Skeletal muscle satellite cell (primary cell): Measurements from ENCODE around the gene NSMCE4A. TPM values are rescaled to one million over a fixed set of nuclear protein-coding genes. Genes with fewer than 3 reads are reported as not detected.

Source experiments
- H3K27me3 ChIP-seq: 2 replicates; pipeline ENCODE4 v1.7.0; 2013; ENCODE audit warnings: low read length; ENCODE audit not compliant: control insufficient read depth, insufficient read depth
- H3K36me3 ChIP-seq: 2 replicates; pipeline ENCODE4 v1.7.0; 2013; ENCODE audit warnings: mild to moderate bottlenecking, control low read depth, low read length; ENCODE audit not compliant: insufficient read depth
- H3K4me1 ChIP-seq: 2 replicates; pipeline ENCODE4 v1.7.0; 2013; ENCODE audit warnings: low read length; ENCODE audit not compliant: control insufficient read depth, insufficient read depth
- H3K4me2 ChIP-seq: 2 replicates; pipeline ENCODE4 v1.7.0; 2013; ENCODE audit warnings: mild to moderate bottlenecking, low read length
- H3K4me3 ChIP-seq: 2 replicates; pipeline ENCODE4 v1.7.0; 2013; ENCODE audit warnings: low read length
- H3K9ac ChIP-seq: 2 replicates; pipeline ENCODE4 v1.7.0; 2013; ENCODE audit warnings: mild to moderate bottlenecking, low read depth, low read length, moderate library complexity
- H3K9me3 ChIP-seq: replicated peaks from 2 replicates; pipeline ENCODE4 v1.7.0; 2013; ENCODE audit warnings: mild to moderate bottlenecking, control low read depth, low read length
- small RNA-seq: library from RNA; depleted of rRNA; stranded (forward); fragments of <200 nt; gene quantifications from one replicate; pipeline ENCODE3, GENCODE V24; 2012

Gene NSMCE4A

DNA sequence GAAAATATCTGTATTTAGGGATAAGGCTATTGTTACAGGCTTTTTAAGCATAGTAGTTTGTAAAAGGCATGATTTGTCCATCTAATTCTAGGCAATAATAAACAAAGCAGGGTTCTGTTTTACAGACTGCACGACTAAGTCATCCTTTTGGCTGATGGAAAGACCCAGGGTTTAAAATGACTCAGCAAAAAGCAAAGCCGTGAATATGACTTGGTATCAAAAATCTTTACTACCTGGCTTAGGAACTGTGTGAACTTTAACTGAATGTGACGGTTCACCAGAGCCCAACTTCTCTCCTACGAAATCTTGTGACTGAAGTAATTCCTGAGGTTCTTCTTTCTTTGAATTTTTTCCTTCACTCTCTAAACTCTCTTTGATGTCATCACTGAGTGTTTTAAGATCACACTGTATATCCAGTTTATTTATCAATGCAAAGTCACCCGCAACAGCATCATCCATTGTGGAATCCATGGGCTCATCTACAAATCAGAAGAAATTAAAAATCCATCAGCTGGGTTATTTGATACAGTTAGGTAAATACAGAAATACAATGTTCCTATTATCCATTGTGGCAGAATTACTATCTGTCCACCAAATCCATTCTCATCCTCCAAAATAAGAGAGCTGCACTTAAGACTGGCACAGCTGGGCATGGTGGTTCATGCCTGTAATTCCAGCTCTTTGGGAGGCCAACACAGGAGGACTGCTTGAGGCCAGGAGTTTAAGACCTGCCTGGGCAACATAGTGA, 64.2 kb downstream of the NSMCE4A start:
- Histone ChIP-seq H3K4me2 (peak overlapping the region; percentile 41), H3K36me3 (peaks cover 10% of the 10 kb centered on the region), H3K9ac (peak overlapping the region; percentile 20), H3K9me3 (no peaks in the 10 kb centered on the region), H3K27me3 (no peaks in the 10 kb centered on the region), H3K4me3 (no peak overlapping the region), H3K4me1 (peaks cover 10% of the 10 kb centered on the region)

Small RNA genes within 50 kb of the gene (small RNA-seq; reads per million reads assigned to genes)
- gene RF02219 = not detected
